GM19035 (cell line): ENCODE data around the gene ITPR2.

Experiments used
- ATAC-seq: cut with Tn5 transposase; IDR thresholded peaks from one replicate; pipeline ENCODE4 v1.9.1; 2021; ENCODE audit not compliant: unreplicated experiment

Gene ITPR2

GRCh38 chr12:26370098-26370497, 462.9 kb downstream of the ITPR2 start:
- ATAC-seq: no peak

GRCh38 chr12:26369588-26369987, 463.4 kb downstream of the ITPR2 start:
- no peak for ATAC-seq

GRCh38 chr12:26367991-26368730, 464.8 kb downstream of the ITPR2 start:
- ATAC-seq: no peak

GRCh38 chr12:26361964-26362363, 471.0 kb downstream of the ITPR2 start:
- ATAC-seq: no peak

GRCh38 chr12:26360062-26360461, 472.9 kb downstream of the ITPR2 start:
- ATAC-seq: no peak

- ATAC-seq: no peak
These were observed 473.4 kb downstream of the ITPR2 start for GRCh38 chr12:26359576-26359975.

GRCh38 chr12:26358651-26359050, 474.3 kb downstream of the ITPR2 start:
- no peak for ATAC-seq

- ATAC-seq: no peak
These were observed 485.7 kb downstream of the ITPR2 start for GRCh38 chr12:26347300-26347699.

- ATAC-seq: no peak
These were observed 486.3 kb downstream of the ITPR2 start for GRCh38 chr12:26346736-26347135.

- ATAC-seq: no peak
These were observed 487.5 kb downstream of the ITPR2 start for GRCh38 chr12:26345471-26346003.

- no peak for ATAC-seq
These were observed 491.5 kb downstream of the ITPR2 start for GRCh38 chr12:26341491-26341890.

GRCh38 chr12:26340649-26341048, 492.3 kb downstream of the ITPR2 start:
- no peak for ATAC-seq

GRCh38 chr12:26339976-26340375, 493.0 kb downstream of the ITPR2 start:
- ATAC-seq: no peak

GRCh38 chr12:26338586-26339572, 494.1 kb downstream of the ITPR2 start:
- no peak for ATAC-seq

- no peak for ATAC-seq
These were observed 497.3 kb downstream of the ITPR2 start for GRCh38 chr12:26335651-26336050.

- no peak for ATAC-seq
These were observed 498.3 kb downstream of the ITPR2 start for GRCh38 chr12:26334621-26335124.

GRCh38 chr12:26331960-26332359, 501.0 kb downstream of the ITPR2 start:
- ATAC-seq: no peak

GRCh38 chr12:26331136-26331535, 501.9 kb downstream of the ITPR2 start:
- ATAC-seq: no peak

- ATAC-seq: no peak
These were observed 504.9 kb downstream of the ITPR2 start for GRCh38 chr12:26327975-26328644.

GRCh38 chr12:26323673-26324072, 509.3 kb downstream of the ITPR2 start:
- ATAC-seq: no peak

- ATAC-seq: no peak
These were observed 513.5 kb downstream of the ITPR2 start for GRCh38 chr12:26319511-26319910.
